H1 (cell line): ENCODE results near the gene LRRC45. TPM values are rescaled to one million over a fixed set of nuclear protein-coding genes. Genes with fewer than 3 reads are reported as not detected.

Source experiments
- CTCF ChIA-PET: fragments of 300-600 bp; sonication (Branson Sonifier 250); formaldehyde crosslinking; loops from one replicate; lab custom pipeline; 2021; ENCODE audit not compliant: partially characterized antibody; lab: Charles Lee
- POLR2A ChIA-PET: fragments of 300-600 bp; sonication (Branson Sonifier 250); formaldehyde crosslinking; loops from one replicate; lab custom pipeline; 2021; ENCODE audit warnings: inconsistent platforms; ENCODE audit not compliant: partially characterized antibody; lab: Charles Lee
- DNase-seq, 2 experiments: peaks; one replicate each; pipeline versions ENCODE4 v3.0.0 to v3.0.0-alpha.2; 2010 to 2022; ENCODE audit warnings: low spot score in 2 of 2, low read depth in 1 of 2, mixed read lengths in 1 of 2
- FAIRE-seq: peaks from 2 replicates; lab custom pipeline; 2011; peaks lifted over from hg19 to GRCh38; lab: Jason Lieb, UNC
- H2AFZ ChIP-seq: 2 replicates; pipeline ENCODE4 v1.8.1; 2012; ENCODE audit warnings: low read length, inconsistent platforms
- H2AK5ac ChIP-seq: 2 replicates; pipeline ENCODE4 v1.6.1; 2013; ENCODE audit warnings: low read depth, low read length
- H2BK120ac ChIP-seq: replicated peaks from 2 replicates; pipeline ENCODE3; 2013; ENCODE audit warnings: low read depth, low read length, inconsistent platforms
- H2BK12ac ChIP-seq: 2 replicates; pipeline ENCODE4 v1.6.1; 2013; ENCODE audit warnings: low read depth, low read length
- H2BK15ac ChIP-seq: 2 replicates; pipeline ENCODE4 v1.6.1; 2013; ENCODE audit warnings: low read length
- H2BK20ac ChIP-seq: 2 replicates; pipeline ENCODE4 v1.6.1; 2013; ENCODE audit warnings: low read length
- H2BK5ac ChIP-seq: 2 replicates; pipeline ENCODE4 v1.6.1; 2013; ENCODE audit warnings: low read depth, low read length
- H3K14ac ChIP-seq: 2 replicates; pipeline ENCODE4 v1.6.1; 2013; ENCODE audit warnings: inconsistent platforms; ENCODE audit not compliant: insufficient read length
- H3K18ac ChIP-seq: 2 replicates; pipeline ENCODE4 v1.6.1; 2013; ENCODE audit warnings: low read length; ENCODE audit errors: extremely low read depth
- H3K23ac ChIP-seq: 2 replicates; pipeline ENCODE4 v1.6.1; 2013; ENCODE audit warnings: inconsistent platforms; ENCODE audit not compliant: insufficient read length
- H3K23me2 ChIP-seq: 2 replicates; pipeline ENCODE4 v1.6.1; 2013; ENCODE audit warnings: low read depth, low read length
- H3K27ac ChIP-seq: 2 replicates; pipeline ENCODE4 v1.6.1; 2011; ENCODE audit warnings: low read depth, low read length, inconsistent platforms
- H3K27me3 ChIP-seq, 4 experiments: replicated peaks in 1 of 4; 1 replicate in 1 of 4; 2 replicates in 3 of 4; pipeline versions ENCODE4 v1.6.1 to v1.8.1; 2011 to 2013; ENCODE audit warnings: low read length in 3 of 4, mild to moderate bottlenecking in 3 of 4, inconsistent platforms in 2 of 4, mixed read lengths in 2 of 4, moderate library complexity in 1 of 4; ENCODE audit not compliant: control insufficient read depth in 3 of 4, insufficient read depth in 3 of 4; ENCODE audit errors: extremely low read depth in 1 of 4
- H3K36me3 ChIP-seq, 4 experiments: 2 replicates each; pipeline versions ENCODE4 v1.6.1 to v1.8.1; 2011 to 2013; ENCODE audit warnings: mild to moderate bottlenecking in 4 of 4, low read length in 3 of 4, moderate library complexity in 2 of 4, control low read depth in 1 of 4, inconsistent platforms in 1 of 4; ENCODE audit not compliant: insufficient read depth in 4 of 4, control insufficient read depth in 2 of 4
- H3K4ac ChIP-seq: replicated peaks from 2 replicates; pipeline ENCODE3; 2013; ENCODE audit warnings: low read length, low read depth, mixed read lengths, inconsistent platforms; ENCODE audit not compliant: insufficient read length
- H3K4me1 ChIP-seq, 4 experiments: replicated peaks in 1 of 4; 1 replicate in 1 of 4; 2 replicates in 3 of 4; pipeline versions ENCODE4 v1.6.1 to v1.8.1; 2011 to 2013; ENCODE audit warnings: low read length in 3 of 4, inconsistent platforms in 2 of 4, mixed read lengths in 1 of 4; ENCODE audit not compliant: insufficient read depth in 4 of 4, control insufficient read depth in 3 of 4
- H3K4me2 ChIP-seq, 2 experiments: 2 replicates each; pipeline versions ENCODE4 v1.6.1 to v1.8.1; 2011 to 2013; ENCODE audit warnings: low read depth in 2 of 2, low read length in 2 of 2, control low read depth in 1 of 2, inconsistent platforms in 1 of 2, mild to moderate bottlenecking in 1 of 2; ENCODE audit not compliant: insufficient read depth in 1 of 2
- H3K4me3 ChIP-seq, 4 experiments: fragments of 200-600, 300-600 bp in 1 of 4; sonication (generic), shearing (Covaris generic), sonication (Bioruptor Twin) in 1 of 4; 2 replicates each; pipeline versions ENCODE4 v1.5.1 to v1.8.1; 2011 to 2016; ENCODE audit warnings: low read length in 4 of 4, low read depth in 3 of 4, control low read depth in 2 of 4, inconsistent platforms in 2 of 4, mild to moderate bottlenecking in 2 of 4, mixed read lengths in 1 of 4, moderate library complexity in 1 of 4; ENCODE audit not compliant: insufficient read depth in 2 of 4; ENCODE audit errors: extremely low read depth in 1 of 4
- H3K56ac ChIP-seq: replicated peaks from 2 replicates; pipeline ENCODE3; 2013; ENCODE audit warnings: low read depth, mild to moderate bottlenecking, mixed read lengths, low read length, inconsistent platforms; ENCODE audit not compliant: insufficient read length
- H3K79me1 ChIP-seq: 2 replicates; pipeline ENCODE4 v1.6.1; 2013; ENCODE audit warnings: low read depth, low read length, control low read depth
- H3K79me2 ChIP-seq, 2 experiments: 2 replicates each; pipeline versions ENCODE4 v1.6.1 to v1.8.1; 2012 to 2013; ENCODE audit warnings: low read length in 2 of 2, mild to moderate bottlenecking in 2 of 2, inconsistent platforms in 1 of 2; ENCODE audit not compliant: insufficient read depth in 2 of 2, control insufficient read depth in 1 of 2
- H3K9ac ChIP-seq, 4 experiments: replicated peaks in 1 of 4; 1 replicate in 1 of 4; 2 replicates in 3 of 4; pipeline versions ENCODE4 v1.6.1 to v1.8.1; 2011 to 2013; ENCODE audit warnings: low read depth in 3 of 4, low read length in 3 of 4, control low read depth in 2 of 4, mild to moderate bottlenecking in 2 of 4, moderate library complexity in 2 of 4, inconsistent platforms in 1 of 4; ENCODE audit errors: extremely low read depth in 1 of 4
- H3K9me3 ChIP-seq, 2 experiments: 2 replicates each; pipeline versions ENCODE4 v1.6.1 to v1.8.1; 2012 to 2013; ENCODE audit warnings: mild to moderate bottlenecking in 2 of 2, moderate library complexity in 2 of 2, control low read depth in 1 of 2, inconsistent platforms in 1 of 2, low read depth in 1 of 2, low read length in 1 of 2, mixed read lengths in 1 of 2; ENCODE audit not compliant: insufficient read depth in 2 of 2
- H4K20me1 ChIP-seq, 2 experiments: replicated peaks in 1 of 2; 2 replicates each; pipeline versions ENCODE3 to v1.8.1; 2011 to 2013; ENCODE audit warnings: inconsistent platforms in 2 of 2, low read length in 2 of 2, mild to moderate bottlenecking in 1 of 2; ENCODE audit not compliant: insufficient read depth in 2 of 2, control insufficient read depth in 1 of 2
- H4K5ac ChIP-seq: 2 replicates; pipeline ENCODE4 v1.6.1; 2013; ENCODE audit warnings: low read length, low read depth, mixed read lengths, inconsistent platforms; ENCODE audit not compliant: insufficient read length
- H4K8ac ChIP-seq: 2 replicates; pipeline ENCODE4 v1.8.0; 2013; ENCODE audit warnings: mild to moderate bottlenecking, moderate library complexity, low read length, inconsistent platforms; ENCODE audit not compliant: insufficient read depth; ENCODE audit errors: extremely low read depth
- H4K91ac ChIP-seq: replicated peaks from 2 replicates; pipeline ENCODE3; 2013; ENCODE audit warnings: low read length, mixed read lengths, inconsistent platforms; ENCODE audit not compliant: insufficient read length
- CHD2 ChIP-seq: IDR thresholded peaks from 2 replicates; pipeline ENCODE4 v1.6.1; 2012; ENCODE audit warnings: low read length, improper control_type of control experiment
- CREB1 ChIP-seq: IDR thresholded peaks from 2 replicates; pipeline ENCODE4 v1.6.1; 2012; ENCODE audit warnings: inconsistent platforms
- WGBS, 2 experiments: shearing (Covaris generic) in 1 of 2; methylation state at CpG; one replicate each; pipeline versions ENCODE4 v1.1.6 to v1.1.7; 2013 to 2015; ENCODE audit warnings: low lambda C conversion rate in 2 of 2, mixed read lengths in 2 of 2, inconsistent platforms in 1 of 2, low coverage in 1 of 2, missing lambda C conversion rate in 1 of 2; ENCODE audit not compliant: insufficient replicate concordance in 2 of 2, insufficient coverage in 1 of 2, insufficient read length in 1 of 2; ENCODE audit errors: extremely low coverage in 1 of 2, missing lambda C conversion rate in 1 of 2; 5-methylcytosine and 5-hydroxymethylcytosine counted together
- polyA plus RNA-seq, 7 experiments: library from polyadenylated mRNA; depleted of rRNA in 3 of 7; stranded (reverse) in 5 of 7; unstranded in 2 of 7; fragments of >200 nt in 5 of 7; fragments of 200-250 nt in 2 of 7; gene quantifications; 1 replicate in 5 of 7; 2 replicates in 1 of 7; 4 replicates in 1 of 7; pipeline versions ENCODE4 v1.2.1 to v1.2.3, GENCODE V29; 2011 to 2013; ENCODE audit warnings: missing spikeins in 2 of 7, mixed read lengths in 2 of 7
- total RNA-seq: library from RNA; stranded (reverse); fragmentation: NEBNext Ultra II Directional; extraction: Animal tissue kit (Norgen Biotek cat#: 25700); gene quantifications from 2 replicates; pipeline ENCODE4 v1.2.1, GENCODE V29; 2021

LRRC45 gene
- total and polyA plus RNA-seq, 2 of the 8 experiments (the other 6 are each of a cell fraction or from before 2014, with no cell fraction given): 11.5 to 29.0 TPM

DNA sequence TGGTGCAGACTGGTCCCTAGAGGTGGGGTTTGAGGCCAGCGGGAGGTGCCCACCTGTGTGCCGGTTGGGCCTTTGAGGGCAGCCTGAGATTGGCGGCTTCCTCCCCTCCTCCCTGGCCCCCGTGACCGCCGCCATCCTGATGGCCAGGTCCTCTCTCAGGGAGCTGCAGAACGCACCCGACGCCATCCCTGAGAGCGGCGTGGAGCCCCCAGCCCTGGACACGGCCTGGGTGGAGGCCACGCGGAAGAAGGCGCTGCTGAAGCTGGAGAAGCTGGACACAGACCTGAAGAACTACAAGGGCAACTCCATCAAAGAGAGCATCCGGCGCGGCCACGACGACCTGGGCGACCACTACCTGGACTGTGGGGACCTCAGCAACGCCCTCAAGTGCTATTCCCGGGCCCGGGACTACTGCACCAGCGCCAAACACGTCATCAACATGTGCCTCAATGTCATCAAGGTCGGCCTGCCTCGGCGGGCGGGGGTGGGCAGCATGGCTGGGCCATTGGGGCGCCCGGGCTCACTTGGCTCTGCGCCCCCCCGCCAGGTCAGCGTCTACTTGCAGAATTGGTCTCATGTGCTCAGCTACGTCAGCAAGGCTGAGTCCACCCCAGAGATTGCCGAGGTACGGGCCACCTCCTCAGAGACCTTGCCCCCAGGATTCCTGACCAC, 31.4 kb downstream of the LRRC45 start:
- no peak overlapping the region for H2BK20ac ChIP-seq
- no peak overlapping the region for H2BK12ac ChIP-seq
- no peak overlapping the region for H2AK5ac ChIP-seq
- ChIA-PET CTCF (interaction anchor here (1.0 to 5.4 kb wide), 7 partner anchors 8 to 100 kb away, joined by 3 to 40 read pairs (median 3); partner anchors contain the start of genes DCXR, DUS1L and RAC3), POLR2A (interaction anchor here (0.7 to 13.2 kb wide), 14 partner anchors 11 to 111 kb away, joined by 3 to 161 read pairs (median 3); partner anchors contain the start of genes DUS1L and RAC3)
- peak overlapping the region; percentile 79; the same call in 1 of the 2 replicates for H4K8ac ChIP-seq
- H2BK15ac ChIP-seq: no peak overlapping the region
- WGBS, 2 experiments: 95% methylated on average over 37 of the region's 38 CpGs; no CpG with 5 or more reads in 1 of the 2 experiments
- H3K27ac ChIP-seq: no peak overlapping the region
- H3K23ac ChIP-seq: no peak overlapping the region
- H3K14ac ChIP-seq: no peak overlapping the region
- no peak overlapping the region for H4K5ac ChIP-seq
- H2AFZ ChIP-seq: no peak overlapping the region
- peak; percentile 73 for TF ChIP-seq CREB1
- TF ChIP-seq CHD2: no peak
- peaks cover 0 to 11% (median 6%) of the 10 kb centered on the region in 4 experiments; a peak in 5 of 7 replicates for H3K4me1 ChIP-seq
- H3K56ac ChIP-seq: no peak overlapping the region
- no peak overlapping the region for H3K4me2 ChIP-seq
- peaks cover 6% of the 10 kb centered on the region; the same call in 1 of the 2 replicates for H3K79me1 ChIP-seq
- no peak overlapping the region for H3K4ac ChIP-seq
- H4K91ac ChIP-seq: no peak overlapping the region
- FAIRE-seq: no peak
- peaks cover 6% of the 10 kb centered on the region; the same call in 1 of the 2 replicates for H3K23me2 ChIP-seq
- no peak for DNase-seq
- no peak overlapping the region for H3K18ac ChIP-seq
- H2BK120ac ChIP-seq: no peak overlapping the region
- no peaks in the 10 kb centered on the region for H3K9me3 ChIP-seq
- peaks cover 0 to 12% of the 10 kb centered on the region in 2 experiments; a peak in 1 of 4 replicates for H3K79me2 ChIP-seq
- H3K36me3 ChIP-seq: peaks cover 7 to 29% (median 19%) of the 10 kb centered on the region in 4 experiments
- no peak overlapping the region for H2BK5ac ChIP-seq
- no peaks in the 10 kb centered on the region; a peak in 1 of 7 replicates for H3K27me3 ChIP-seq
- no peak overlapping the region for H3K9ac ChIP-seq
- H3K4me3 ChIP-seq: no peak overlapping the region
- peaks cover 4 to 19% of the 10 kb centered on the region in 2 experiments for H4K20me1 ChIP-seq
